GM21786 (cell line): ENCODE results near the gene TLX3.

Source experiments
- ATAC-seq: cut with Tn5 transposase; IDR thresholded peaks from one replicate; pipeline ENCODE4 v1.9.1; 2021; ENCODE audit not compliant: unreplicated experiment

TLX3 gene

GRCh38 chr5:171300358-171300757, 8.7 kb upstream of the TLX3 start:
- no peak for ATAC-seq

GRCh38 chr5:171306166-171306565, 2.9 kb upstream of the TLX3 start:
- ATAC-seq: no peak

DNA sequence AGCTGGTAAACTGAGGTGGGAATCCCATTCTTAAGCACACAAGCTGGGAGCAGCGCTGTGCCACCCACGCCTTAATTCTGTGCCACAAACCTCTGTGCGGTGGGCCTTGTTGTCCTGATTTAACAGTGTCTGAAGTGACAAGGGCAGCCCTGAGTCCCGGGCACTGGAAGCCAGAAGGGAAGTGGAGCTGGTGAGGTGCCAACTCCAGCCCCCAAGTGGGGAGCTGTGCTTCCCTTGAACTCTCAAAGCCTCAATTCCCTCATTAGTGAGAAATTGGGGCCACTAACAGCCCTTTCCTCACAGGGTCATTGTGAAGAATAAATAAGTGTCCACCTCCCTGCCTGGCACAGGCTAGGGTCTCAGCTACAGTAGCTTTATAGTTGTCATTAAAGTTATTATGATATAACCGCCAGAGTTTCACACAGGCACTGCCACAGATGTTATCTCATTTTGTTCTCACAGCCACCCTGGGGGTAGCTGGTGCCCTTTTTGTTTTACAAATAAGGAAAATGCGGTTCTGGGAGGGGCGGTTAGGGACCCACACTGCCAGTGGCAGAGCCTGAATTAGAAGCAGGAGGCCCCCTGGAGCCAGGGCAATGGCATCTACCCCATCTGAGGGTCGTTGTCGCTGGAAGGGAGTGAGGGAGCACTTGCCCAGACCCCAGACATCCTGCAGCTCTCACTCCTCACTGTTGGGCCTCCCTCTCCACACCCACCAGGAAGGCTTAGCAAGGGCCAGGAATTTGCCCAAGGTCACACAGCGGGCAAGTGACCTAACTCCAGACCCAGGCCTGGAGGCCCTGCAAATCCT, 2.1 kb upstream of the TLX3 start:
- ATAC-seq: no peak

GRCh38 chr5:171307789-171308452, 1.1 kb upstream of the TLX3 start:
- ATAC-seq: no peak

GRCh38 chr5:171309276-171310211, 496 bp downstream of the TLX3 start:
- ATAC-seq: no peak

DNA sequence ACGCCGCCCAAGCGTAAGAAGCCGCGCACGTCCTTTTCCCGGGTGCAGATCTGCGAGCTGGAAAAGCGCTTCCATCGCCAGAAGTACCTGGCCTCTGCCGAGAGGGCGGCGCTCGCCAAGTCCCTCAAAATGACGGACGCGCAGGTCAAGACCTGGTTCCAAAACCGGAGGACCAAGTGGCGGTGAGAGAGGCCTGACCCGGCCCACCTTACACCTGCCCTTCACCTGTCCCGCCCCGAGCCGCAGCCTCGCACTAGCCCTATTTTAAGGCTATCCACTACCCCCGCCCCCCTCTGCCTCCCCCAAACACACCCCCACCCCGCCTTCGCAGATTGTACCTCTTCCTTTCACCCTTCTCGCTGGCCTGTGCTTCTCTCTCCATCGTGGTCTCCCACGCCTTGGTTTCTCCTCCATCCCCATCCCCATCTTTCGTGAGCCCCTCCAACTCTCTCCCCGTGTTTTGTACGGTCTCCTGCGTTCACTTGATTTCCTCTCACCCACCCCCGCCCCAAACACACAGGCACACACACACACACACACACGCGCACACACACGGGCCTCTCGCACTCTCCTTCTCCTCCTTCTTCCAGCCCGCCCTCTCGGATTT, 1.3 kb downstream of the TLX3 start:
- no peak for ATAC-seq

- ATAC-seq: no peak
Measured at GRCh38 chr5:171310819-171311321, 1.8 kb downstream of the TLX3 start.

DNA sequence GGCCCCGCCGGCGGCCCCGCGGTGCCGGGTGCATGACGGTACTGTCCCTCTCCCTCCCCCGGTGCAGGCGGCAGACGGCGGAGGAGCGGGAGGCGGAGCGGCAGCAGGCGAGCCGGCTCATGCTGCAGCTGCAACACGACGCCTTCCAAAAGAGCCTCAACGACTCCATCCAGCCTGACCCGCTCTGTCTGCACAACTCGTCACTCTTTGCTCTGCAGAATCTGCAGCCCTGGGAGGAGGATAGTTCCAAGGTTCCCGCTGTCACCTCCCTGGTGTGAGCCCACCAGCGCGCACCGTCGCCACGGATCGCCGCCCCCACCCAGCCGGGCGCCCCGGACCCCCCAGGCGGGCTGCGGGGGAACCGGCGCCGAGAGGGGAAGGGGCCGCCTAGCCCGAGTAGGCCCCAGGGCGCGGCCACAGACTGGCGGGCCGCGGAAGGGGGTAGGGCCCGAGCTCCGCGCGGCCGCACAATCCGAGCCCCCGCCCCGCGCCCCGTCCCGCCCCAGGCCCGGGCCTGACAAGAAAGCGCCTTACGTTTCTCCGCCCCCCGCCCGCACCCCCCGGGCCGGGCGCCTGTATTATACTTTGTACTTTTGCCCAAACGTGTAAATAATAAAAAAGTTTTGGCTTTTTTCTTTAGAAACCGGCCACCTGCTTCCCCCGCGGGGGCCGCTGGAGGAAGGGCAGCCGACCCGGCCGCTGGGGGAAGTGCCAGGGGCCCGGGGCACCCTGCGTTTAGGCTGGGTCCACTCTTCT, 2.5 kb downstream of the TLX3 start:
- ATAC-seq: no peak

DNA sequence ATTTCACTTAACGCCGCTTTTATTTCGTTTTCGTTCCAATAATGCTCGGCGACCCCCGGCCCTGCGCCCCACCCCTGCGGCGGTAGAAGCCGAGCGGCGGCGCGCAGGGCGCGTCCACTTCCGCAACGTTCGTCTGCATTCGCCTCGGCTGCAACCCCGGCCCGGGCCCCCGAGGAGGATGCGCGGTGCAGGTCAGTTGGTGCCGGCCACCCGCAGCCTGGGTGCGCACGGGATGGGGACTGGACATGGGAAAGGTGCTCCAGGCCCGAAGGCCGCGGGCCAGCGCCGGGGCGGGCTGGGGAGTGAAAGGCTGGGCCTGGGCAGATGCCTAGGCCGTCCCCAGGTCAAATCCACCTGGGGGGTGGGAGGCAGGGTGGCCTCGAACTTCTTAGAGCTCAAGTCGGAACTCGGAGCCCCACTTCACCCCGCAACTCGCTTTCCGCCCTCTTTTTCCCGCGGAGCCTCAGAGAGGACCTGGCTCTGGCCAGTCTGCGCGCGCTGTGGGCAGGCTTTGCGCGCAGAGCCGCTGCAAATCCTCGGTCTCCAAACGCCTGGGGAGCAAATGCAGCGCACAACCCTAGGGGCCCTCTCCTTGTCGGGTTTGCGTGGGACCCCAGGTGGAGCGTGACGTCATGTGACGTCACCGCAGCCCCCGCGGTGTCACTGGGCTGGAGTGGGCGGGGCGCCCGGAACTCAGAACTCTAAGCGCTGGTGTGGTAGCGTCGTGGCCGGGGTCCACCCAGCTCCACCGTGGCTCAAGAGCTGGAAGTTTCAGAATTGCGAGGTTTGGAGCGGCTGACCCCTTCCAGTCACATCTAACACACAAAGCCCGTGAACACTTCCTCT, 3.3 kb downstream of the TLX3 start:
- ATAC-seq: no peak

- no peak for ATAC-seq
Measured at GRCh38 chr5:171313481-171314206, 4.6 kb downstream of the TLX3 start.

GRCh38 chr5:171314728-171315385, 5.8 kb downstream of the TLX3 start:
- ATAC-seq: no peak

DNA sequence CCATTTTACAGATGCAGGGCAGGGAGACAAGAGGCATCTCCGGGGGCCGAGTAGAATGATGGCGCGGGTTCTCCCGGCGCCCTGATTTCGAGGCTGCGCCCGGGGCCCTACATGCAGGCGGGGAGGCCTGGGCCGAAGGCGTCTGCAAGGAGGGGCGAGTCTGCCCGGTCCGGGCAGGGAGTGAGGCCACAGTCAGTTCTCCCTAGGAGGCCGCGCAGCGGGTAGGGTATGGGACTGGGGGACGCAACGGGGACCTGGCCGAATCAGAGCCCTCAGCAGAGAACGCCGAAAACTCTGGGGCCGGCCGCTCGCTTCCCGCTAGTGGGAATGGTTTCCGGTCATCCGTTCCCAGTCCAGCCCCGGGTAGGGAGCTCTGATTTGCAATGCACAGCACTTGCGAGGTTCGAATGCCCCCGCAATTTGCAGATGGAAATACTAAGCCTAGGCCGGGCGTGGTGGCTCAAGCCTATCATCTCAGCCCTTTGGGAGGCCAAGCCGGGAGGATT, 6.4 kb downstream of the TLX3 start:
- ATAC-seq: no peak

DNA sequence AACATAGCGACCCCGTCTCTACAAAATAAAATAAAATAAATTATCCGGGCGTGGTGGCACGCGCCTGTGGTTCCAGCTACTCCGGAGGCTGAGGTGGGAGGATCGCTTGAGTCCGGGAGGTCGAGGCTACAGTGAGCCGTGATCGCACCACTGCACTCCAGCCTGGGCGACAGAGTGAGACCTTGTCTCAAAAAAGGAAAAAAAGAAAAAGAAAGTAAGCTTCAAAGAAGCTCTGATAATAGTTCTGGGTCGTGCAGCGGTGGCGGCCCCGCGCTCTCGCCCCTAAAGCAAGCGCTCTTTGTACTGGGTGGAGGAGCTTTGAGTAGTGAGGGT, 6.8 kb downstream of the TLX3 start:
- no peak for ATAC-seq

- no peak for ATAC-seq
Measured at GRCh38 chr5:171316258-171317121, 7.4 kb downstream of the TLX3 start.

- no peak for ATAC-seq
Measured at GRCh38 chr5:171317230-171317629, 8.2 kb downstream of the TLX3 start.

DNA sequence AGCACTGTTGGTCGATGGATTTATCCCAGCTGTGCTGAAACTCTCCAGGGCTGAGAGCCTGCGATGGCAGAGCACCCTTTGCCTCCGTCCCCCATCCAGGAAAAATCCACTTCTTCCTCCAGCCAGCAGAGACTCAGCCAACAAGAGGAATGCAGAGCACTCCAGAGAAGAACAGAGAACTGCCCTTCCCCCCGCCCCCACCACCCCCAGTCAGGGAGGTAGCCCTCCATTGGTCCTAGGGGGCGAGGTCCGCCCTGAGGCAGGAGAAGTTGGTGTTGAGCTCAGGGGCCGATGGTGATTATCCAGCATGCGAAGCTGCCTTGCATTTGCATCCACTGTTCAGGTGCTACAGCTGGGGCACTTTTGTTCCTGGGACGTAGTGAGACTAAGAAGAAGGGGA, 9.0 kb downstream of the TLX3 start:
- no peak for ATAC-seq

GRCh38 chr5:171321447-171321846, 12.4 kb downstream of the TLX3 start:
- ATAC-seq: no peak
